Measurements from ENCODE around the gene MTR. TPM values are rescaled to one million over a fixed set of nuclear protein-coding genes. Genes with fewer than 3 reads are reported as not detected.

Gene MTR
- total RNA-seq, 1 donor from 2014 or later, result 37.5 TPM

DNA sequence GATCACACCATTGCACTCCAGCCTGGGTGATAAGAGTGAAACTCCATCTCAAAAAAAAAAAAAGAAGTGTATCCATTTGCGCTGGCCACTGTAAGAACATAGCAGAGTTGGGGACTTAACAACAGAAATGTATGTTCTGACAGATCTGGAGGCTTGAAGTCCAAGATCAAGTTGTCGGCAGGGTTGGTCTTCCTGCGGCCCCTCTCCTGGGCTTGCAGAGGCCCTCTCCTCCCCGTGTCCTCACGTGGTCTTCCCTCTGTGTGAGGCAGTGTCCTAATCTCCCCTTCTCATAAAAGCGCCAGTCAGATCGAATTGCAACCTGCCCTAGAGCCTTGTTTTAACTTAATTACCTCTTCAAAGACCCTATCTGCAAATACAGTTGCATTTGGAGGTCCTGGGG lies 156.6 kb downstream of the MTR start:
- no peak for DNase-seq (ENCODE audit: low read depth, low spot score)

DNA sequence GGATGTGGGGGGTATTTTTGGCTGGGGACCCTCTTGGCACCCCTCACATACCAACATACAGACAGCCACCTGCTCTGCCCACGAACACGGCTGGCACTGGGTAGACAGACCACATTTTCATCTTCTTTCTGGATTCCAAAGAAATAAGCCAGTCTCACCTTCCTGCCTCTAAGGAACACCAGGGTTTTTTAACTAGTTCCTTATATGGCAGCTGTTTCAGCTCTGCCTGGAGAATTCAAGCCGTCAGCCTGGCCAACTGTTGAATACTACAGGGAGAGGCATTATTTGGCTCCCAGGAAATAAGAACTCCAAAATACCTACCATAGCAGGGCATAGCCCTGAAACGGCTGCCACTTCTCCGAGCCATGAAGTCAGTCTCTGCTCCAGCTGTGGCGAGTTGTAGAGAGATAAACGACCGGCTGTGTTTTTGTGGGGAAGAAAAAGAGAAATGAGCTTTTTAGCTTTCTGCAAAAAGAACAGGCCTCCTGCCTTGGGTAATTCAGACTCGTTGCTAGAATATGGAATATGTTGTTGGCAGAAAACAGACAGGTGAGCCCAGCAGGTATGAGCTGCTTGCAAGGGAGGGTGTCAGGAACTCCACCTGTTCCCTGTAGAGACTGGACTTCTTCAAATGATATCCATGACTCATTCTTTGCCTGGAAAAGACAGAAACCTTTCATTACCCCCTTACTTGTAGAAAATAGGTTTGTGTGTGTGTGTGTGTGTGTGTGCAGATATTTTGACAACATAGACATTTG lies 157.3 kb downstream of the MTR start:
- no peak for DNase-seq (ENCODE audit: low read depth, low spot score)

DNA sequence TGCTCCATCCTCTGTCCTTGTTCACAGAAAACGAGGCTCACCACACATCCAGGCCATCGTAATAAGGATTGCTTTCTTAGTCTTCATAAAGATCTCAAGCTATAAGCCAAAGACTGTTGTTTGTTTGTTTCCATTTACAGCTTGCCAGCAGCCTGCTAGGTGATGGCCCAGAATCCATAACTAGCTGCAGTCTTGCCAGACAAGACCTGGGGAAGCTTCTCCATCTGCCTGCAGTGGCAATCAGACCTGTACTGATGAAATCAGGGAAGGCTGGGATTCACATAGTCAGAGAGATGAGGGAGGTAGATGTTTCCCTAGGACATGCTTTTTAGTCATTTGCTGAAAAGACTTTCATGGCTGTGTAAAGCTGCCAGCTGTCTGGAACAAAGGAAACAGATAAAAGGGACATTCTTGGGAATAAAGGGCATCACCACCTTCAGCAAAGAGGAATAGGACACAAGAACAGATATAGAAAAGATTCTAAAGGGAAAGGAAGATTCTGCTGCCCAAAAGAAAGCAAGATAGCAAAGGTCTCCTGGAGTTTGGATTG lies 158.1 kb downstream of the MTR start:
- DNase-seq (ENCODE audit: low read depth, low spot score), result no peak

Other genes with a start within 250 kb of the MTR start
- 42.9 and 64.4 TPM in 2 replicates for gene HEATR1, start 190.8 kb upstream of the MTR start, total RNA-seq
- 1.1 and 1.5 TPM in 2 replicates for gene ACTN2, start 108.8 kb upstream of the MTR start, total RNA-seq
- gene MT1HL1, start 209.1 kb downstream of the MTR start, total RNA-seq, result not detected in 2 replicates
- gene RYR2, start 246.9 kb downstream of the MTR start, total RNA-seq, result not detected in 2 replicates